Adrenal gland (tissue), 12 donors: ENCODE results near the gene NLRC3. TPM values are rescaled to one million over a fixed set of nuclear protein-coding genes. Genes with fewer than 3 reads are reported as not detected.
A peak's percentile ranks its signal among the peaks of the same experiment; 100 is the strongest.

Source experiments
- DNase-seq, 7 donors: peaks; one replicate each; pipeline ENCODE4 v3.0.0-alpha.2; 2019 to 2020
- H3K27ac ChIP-seq, 5 donors: fragments of 200-600 bp; sonication (generic) in 4 of 5; 1 replicate in 3 of 5; 2 replicates in 2 of 5; pipeline versions ENCODE4 v1.5.1 to v1.8.0; 2016 to 2020; ENCODE audit warnings: mild to moderate bottlenecking in 1 of 5
- H3K27me3 ChIP-seq: fragments of 200-600 bp; 2 replicates; pipeline ENCODE4 v1.8.0; 2021
- H3K36me3 ChIP-seq, 2 donors: fragments of 200-600 bp; replicated peaks in 1 of 2; 1 replicate in 1 of 2; 2 replicates in 1 of 2; pipeline versions ENCODE4 v1.5.1 to v1.8.0; 2018 to 2022
- H3K4me1 ChIP-seq, 2 donors: fragments of 200-600 bp; replicated peaks in 1 of 2; 1 replicate in 1 of 2; 2 replicates in 1 of 2; pipeline versions ENCODE4 v1.5.1 to v1.8.0; 2018 to 2021
- H3K4me3 ChIP-seq, 4 donors: fragments of 200-600 bp; sonication (generic) in 3 of 4; one replicate each; pipeline ENCODE4 v1.5.1; 2016 to 2018
- H3K9me3 ChIP-seq, 3 donors: fragments of 200-600 bp; sonication (generic) in 1 of 3; replicated peaks in 1 of 3; 1 replicate in 2 of 3; 2 replicates in 1 of 3; pipeline versions ENCODE4 v1.5.1 to v1.8.0; 2016 to 2021
- POLR2A ChIP-seq, 2 donors: fragments of 450-650 bp; IDR thresholded peaks; one replicate each; pipeline ENCODE4 v1.6.1; 2017; ENCODE audit warnings: antibody characterized with exemption in 2 of 2, mild to moderate bottlenecking in 2 of 2, moderate library complexity in 1 of 2
- WGBS, 4 donors: extraction: QIAGEN DNeasy Blood & Tissue Kit in 2 of 4; methylation state at CpG; one replicate each; pipeline versions ENCODE4 v1.1.5 to v1.1.7; 2013 to 2017; 5-methylcytosine and 5-hydroxymethylcytosine counted together
- intact Hi-C, 2 donors: fragments of 100-400 bp; cut with DNase I; formaldehyde crosslinking; loops; one replicate each; pipeline versions ENCODE4 v1.14.1 to v1.15.0; 2022 to 2023
- polyA plus RNA-seq, 3 donors: library from polyadenylated mRNA; stranded (reverse); fragments of 200-250 nt in 2 of 3; fragments of 350-450 nt in 1 of 3; fragmentation: Illumina TruSeq in 1 of 3; extraction: RNeasy Lipid Tissue Mini Kit (QIAGEN cat#74804) in 1 of 3; gene quantifications; one replicate each; pipeline ENCODE4 v1.2.3, GENCODE V29; 2013 to 2014
- total RNA-seq, 9 donors: library from RNA; depleted of rRNA in 4 of 9; stranded (reverse); fragments of >200 nt in 4 of 9; fragments of 120-200 nt in 1 of 9; fragmentation: NEBNext Ultra II Directional in 1 of 9; extraction: Animal tissue kit (Norgen Biotek cat#: 25700) in 1 of 9; gene quantifications; one replicate each; pipeline versions ENCODE4 v1.1.0 to v1.2.4, GENCODE V29; 2013 to 2023
- TF ChIP-seq, protein P1 (sequence below), 6 experiments: fragments of 450-650 bp in 4 of 6; fragments of 200-600 bp in 2 of 6; sonication (generic) in 1 of 6; IDR thresholded peaks; 1 replicate in 5 of 6; 2 replicates in 1 of 6; pipeline versions ENCODE4 v1.5.1 to v1.8.0; 2016 to 2021; ENCODE audit warnings: antibody characterized with exemption in 6 of 6, mild to moderate bottlenecking in 2 of 6, moderate library complexity in 1 of 6
- donor health status: healthy with polysubstance abuse.
- donor health status: Bipolar disorder and iron deficiency.
- donor health status: DM: yes; HTN: yes; CAD: no.
- donor health status: DM: no; HTN: no; CAD: no.
- donor health status: DM: no; HTN: no; CAD: no.
- donor health status: DM: yes; HTN: yes; CAD: no.

NLRC3 gene
- total and polyA plus RNA-seq, 12 donors, result 0.29 to 2.5 (median 1.5) TPM

DNA sequence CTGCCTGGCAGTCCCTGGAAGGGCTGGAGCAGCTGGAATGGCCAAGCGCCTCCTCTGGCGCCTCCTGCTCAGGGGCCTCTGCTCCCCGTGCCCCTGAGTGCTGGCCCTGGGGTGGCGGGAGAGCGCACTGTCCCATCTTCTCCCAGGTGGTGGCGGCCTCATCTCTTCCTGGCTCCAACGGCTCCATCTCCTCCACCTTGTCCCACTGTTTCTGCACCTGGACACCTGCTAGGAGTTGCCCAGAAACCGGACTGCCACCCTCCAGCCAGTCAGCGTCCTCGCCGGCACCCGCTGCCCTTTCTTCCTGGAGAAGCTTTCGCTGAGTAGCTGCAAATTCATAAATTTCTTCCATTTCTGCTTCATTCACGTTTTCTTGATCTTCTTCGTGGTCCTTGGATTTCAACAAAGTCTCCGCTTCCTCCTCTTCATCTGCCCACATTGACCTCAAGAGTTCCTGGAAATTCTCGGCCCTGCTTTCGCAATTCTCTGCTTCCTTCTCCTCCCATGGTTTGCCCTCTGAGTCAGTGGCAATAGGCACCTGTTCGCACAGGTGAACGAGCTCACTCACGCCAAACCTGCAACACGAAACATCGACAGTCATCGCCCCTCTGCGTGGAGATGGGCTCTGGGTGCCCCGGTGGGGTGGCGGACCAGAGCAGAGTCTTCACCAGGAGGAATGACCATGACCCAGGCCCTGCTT lies 13.7 kb upstream of the NLRC3 start:
- peak in 1 of 7 donors; percentile 22 for DNase-seq
- H3K4me3 ChIP-seq, result no peak overlapping the region
- no peaks in the 10 kb centered on the region for H3K4me1 ChIP-seq
- intact Hi-C loops, result no loop called here
- no peak for TF ChIP-seq POLR2A (IDR thresholded peaks at IDR 0.05)
- TF ChIP-seq, protein P1, sequence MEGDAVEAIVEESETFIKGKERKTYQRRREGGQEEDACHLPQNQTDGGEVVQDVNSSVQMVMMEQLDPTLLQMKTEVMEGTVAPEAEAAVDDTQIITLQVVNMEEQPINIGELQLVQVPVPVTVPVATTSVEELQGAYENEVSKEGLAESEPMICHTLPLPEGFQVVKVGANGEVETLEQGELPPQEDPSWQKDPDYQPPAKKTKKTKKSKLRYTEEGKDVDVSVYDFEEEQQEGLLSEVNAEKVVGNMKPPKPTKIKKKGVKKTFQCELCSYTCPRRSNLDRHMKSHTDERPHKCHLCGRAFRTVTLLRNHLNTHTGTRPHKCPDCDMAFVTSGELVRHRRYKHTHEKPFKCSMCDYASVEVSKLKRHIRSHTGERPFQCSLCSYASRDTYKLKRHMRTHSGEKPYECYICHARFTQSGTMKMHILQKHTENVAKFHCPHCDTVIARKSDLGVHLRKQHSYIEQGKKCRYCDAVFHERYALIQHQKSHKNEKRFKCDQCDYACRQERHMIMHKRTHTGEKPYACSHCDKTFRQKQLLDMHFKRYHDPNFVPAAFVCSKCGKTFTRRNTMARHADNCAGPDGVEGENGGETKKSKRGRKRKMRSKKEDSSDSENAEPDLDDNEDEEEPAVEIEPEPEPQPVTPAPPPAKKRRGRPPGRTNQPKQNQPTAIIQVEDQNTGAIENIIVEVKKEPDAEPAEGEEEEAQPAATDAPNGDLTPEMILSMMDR (IDR thresholded peaks at IDR 0.05), result no peak
- peaks cover 0 to 6% of the 10 kb centered on the region in 2 donors for H3K36me3 ChIP-seq
- H3K9me3 ChIP-seq, result no peaks in the 10 kb centered on the region
- H3K27ac ChIP-seq, result no peak overlapping the region
- no peaks in the 10 kb centered on the region for H3K27me3 ChIP-seq
- 83 to 93% (median 86%) methylated on average over 26 to 27 of the region's 27 CpGs for WGBS, 4 donors

DNA sequence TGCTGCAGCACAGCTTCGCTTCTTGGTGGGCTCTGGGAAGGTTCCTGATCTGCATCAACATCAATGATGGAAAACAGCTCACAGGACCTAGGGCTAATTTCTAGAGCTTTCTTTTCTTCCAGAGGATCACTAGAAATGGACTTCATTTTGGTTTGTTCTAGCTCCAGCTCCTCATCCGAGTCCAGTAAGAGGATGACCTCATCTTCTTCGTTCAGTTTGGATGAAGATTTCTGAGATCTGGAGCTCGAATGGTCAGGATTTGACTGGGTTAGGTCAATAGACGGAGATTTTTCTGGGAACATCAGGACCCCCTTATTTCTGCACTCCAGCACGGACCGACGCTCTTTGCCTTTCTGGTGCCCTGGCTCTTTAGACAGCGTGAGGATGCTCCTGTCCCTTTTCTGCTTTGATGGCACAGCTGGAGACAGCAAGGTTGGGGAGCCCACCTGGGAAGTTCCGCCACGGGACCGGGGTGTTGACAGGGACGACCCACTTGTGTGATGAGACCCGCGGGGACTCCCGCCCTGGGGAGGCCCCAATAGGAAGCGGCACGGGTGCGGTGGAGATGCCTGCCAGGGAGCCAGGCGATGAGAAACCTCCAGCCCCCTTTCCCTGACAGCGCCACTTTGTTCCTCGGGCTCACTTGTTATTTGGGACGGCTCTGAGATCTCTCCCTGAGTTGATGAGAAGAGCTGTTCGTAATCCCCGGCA lies 12.9 kb upstream of the NLRC3 start:
- H3K9me3 ChIP-seq, result no peaks in the 10 kb centered on the region
- no peak for DNase-seq
- no peaks in the 10 kb centered on the region for H3K27me3 ChIP-seq
- intact Hi-C loops, result no loop called here
- H3K4me1 ChIP-seq, result no peaks in the 10 kb centered on the region
- 92 to 97% (median 93%) methylated on average over 25 of the region's 25 CpGs for WGBS, 4 donors
- H3K4me3 ChIP-seq, result no peak overlapping the region
- H3K36me3 ChIP-seq, result peaks cover 0 to 6% of the 10 kb centered on the region in 2 donors
- TF ChIP-seq POLR2A (IDR thresholded peaks at IDR 0.05), result no peak
- TF ChIP-seq, protein P1 (IDR thresholded peaks at IDR 0.05), result no peak
- H3K27ac ChIP-seq, result no peak overlapping the region

DNA sequence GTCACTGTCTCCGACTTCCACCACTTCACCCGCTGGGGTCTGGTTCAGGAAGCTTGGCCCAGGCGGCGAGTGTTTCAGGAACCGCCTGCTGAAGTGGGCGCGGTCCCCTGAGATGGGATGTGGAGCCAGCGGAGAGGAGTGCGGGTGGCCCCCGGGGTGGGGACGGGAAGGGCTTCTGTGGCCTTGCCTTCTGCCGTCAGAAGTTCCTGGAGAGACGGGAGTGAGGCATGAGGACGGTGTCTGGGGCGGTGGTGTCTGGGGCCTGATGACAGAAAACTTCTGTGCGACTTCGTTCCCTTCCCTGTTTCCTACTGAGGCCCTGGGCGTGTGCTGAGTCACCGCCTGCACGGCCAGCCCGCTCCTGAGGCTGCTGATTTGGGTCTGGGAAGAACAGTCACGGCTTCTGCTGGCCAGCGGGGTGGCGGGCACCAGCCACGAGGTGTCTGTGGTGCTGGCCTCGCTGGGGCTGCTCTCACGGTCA lies 12.3 kb upstream of the NLRC3 start:
- Histone ChIP-seq H3K27me3 (no peaks in the 10 kb centered on the region), H3K36me3 (peaks cover 0 to 6% of the 10 kb centered on the region in 2 donors), H3K27ac (no peak overlapping the region), H3K9me3 (no peaks in the 10 kb centered on the region), H3K4me3 (no peak overlapping the region), H3K4me1 (no peaks in the 10 kb centered on the region)
- 81 to 96% (median 88%) methylated on average over 11 to 27 of the region's 27 CpGs for WGBS, 4 donors
- peak in 1 of 7 donors; percentile 16 for DNase-seq
- TF ChIP-seq POLR2A (IDR thresholded peaks at IDR 0.05), result no peak
- TF ChIP-seq, protein P1 (IDR thresholded peaks at IDR 0.05), result no peak
- intact Hi-C loops, result no loop called here

DNA sequence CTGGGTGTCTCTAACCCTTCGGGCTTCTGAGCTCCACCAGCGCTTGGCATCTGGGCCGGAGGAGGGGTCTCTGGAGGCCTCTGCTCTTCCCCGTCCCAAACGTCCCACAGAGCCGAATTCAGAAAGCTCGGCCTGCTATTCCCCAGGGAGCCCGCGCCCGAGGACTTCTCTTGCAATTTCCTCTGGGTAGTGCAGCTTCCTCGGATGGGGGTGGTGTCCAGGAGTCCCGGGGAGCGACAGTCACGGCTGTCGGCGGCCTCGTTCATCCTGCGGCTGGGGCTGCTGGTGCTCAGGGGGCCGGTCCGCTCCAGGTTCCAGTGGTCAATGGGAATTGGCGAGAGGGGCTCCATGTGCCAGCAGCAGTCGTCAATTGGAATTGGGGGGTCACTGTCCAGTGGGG lies 11.8 kb upstream of the NLRC3 start:
- intact Hi-C loops, result no loop called here
- no peak for DNase-seq
- 90 to 96% (median 90%) methylated on average over 4 to 22 of the region's 22 CpGs for WGBS, 4 donors
- Histone ChIP-seq H3K36me3 (peaks cover 0 to 6% of the 10 kb centered on the region in 2 donors), H3K4me1 (no peaks in the 10 kb centered on the region), H3K9me3 (no peaks in the 10 kb centered on the region), H3K27ac (no peak overlapping the region), H3K4me3 (no peak overlapping the region), H3K27me3 (no peaks in the 10 kb centered on the region)
- TF ChIP-seq, protein P1 (IDR thresholded peaks at IDR 0.05), result no peak
- no peak for TF ChIP-seq POLR2A (IDR thresholded peaks at IDR 0.05)
